Measurements from ENCODE around the gene PIK3C2G.
"Not testable (repeated sequence)": the region's sequence is repeated elsewhere in the genome, so short reads cannot be mapped to it uniquely, and the experiment has no call there.

Gene PIK3C2G, protein sequence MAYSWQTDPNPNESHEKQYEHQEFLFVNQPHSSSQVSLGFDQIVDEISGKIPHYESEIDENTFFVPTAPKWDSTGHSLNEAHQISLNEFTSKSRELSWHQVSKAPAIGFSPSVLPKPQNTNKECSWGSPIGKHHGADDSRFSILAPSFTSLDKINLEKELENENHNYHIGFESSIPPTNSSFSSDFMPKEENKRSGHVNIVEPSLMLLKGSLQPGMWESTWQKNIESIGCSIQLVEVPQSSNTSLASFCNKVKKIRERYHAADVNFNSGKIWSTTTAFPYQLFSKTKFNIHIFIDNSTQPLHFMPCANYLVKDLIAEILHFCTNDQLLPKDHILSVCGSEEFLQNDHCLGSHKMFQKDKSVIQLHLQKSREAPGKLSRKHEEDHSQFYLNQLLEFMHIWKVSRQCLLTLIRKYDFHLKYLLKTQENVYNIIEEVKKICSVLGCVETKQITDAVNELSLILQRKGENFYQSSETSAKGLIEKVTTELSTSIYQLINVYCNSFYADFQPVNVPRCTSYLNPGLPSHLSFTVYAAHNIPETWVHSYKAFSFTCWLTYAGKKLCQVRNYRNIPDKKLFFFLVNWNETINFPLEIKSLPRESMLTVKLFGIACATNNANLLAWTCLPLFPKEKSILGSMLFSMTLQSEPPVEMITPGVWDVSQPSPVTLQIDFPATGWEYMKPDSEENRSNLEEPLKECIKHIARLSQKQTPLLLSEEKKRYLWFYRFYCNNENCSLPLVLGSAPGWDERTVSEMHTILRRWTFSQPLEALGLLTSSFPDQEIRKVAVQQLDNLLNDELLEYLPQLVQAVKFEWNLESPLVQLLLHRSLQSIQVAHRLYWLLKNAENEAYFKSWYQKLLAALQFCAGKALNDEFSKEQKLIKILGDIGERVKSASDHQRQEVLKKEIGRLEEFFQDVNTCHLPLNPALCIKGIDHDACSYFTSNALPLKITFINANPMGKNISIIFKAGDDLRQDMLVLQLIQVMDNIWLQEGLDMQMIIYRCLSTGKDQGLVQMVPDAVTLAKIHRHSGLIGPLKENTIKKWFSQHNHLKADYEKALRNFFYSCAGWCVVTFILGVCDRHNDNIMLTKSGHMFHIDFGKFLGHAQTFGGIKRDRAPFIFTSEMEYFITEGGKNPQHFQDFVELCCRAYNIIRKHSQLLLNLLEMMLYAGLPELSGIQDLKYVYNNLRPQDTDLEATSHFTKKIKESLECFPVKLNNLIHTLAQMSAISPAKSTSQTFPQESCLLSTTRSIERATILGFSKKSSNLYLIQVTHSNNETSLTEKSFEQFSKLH (N-terminal part only)

DNA sequence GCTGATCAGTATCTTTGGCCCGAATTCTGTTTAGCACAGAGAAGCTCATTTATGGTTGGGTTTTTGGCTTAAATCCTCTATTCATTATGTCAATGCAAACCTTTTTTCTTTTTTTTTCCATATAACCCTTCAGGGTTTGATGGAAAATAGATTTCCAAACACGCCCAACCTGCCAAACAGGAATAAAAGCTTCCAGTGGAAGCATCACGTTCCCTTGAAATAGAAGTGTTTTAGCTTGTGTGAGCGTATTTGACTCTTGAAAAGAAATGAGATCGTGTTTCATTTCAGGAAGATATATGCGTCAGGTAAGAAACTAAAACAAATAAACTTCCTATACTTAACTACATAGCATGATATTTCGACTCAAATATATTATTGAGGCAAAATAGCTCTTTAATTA, at the start of gene PIK3C2G:
Gene PIK3C2G, plus strand, starts transcription at position 246 of the 400 bp plus-strand sequence. CDS start 20,564 bp downstream, outside the sequence.
- no peak for DNase-seq

DNA sequence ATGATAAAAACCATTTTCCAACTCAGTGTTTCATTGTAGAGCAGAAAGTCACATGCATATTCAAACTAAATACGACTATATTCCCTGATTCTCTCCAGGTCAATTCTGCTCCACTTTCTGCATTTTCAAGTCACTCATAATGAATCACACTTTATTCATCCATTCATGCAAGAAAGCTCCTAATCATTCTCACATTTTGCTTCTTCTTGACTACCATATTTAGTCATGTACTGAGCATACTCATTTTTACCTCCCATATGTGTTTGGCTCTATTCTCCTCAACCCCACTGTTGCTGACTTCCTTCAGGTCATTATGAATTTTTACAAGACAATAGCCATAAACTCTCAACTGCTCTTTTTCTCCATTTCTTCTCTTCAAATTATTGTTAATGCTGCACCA, 43.4 kb upstream of the PIK3C2G start:
- DNase-seq = no peak

DNA sequence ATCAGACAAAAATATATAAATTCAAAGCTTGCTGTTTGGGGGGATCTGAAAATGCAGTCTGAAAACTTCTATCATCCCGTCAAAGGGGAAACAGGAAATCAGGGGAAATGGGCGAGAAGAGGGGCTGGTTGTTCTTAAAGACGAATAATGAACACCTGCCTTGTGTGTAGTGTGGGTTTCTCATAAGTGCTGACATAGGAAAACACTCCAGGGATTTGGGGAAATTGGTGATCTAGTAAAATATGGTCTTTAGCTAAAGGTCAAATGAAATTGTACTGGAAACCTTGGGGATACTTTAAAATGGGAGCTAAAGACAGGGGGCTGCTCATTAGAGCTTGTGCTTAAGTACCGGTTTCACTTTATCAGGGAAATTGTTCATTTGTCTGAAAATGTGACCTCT, 39.6 kb upstream of the PIK3C2G start:
- DNase-seq = no peak

DNA sequence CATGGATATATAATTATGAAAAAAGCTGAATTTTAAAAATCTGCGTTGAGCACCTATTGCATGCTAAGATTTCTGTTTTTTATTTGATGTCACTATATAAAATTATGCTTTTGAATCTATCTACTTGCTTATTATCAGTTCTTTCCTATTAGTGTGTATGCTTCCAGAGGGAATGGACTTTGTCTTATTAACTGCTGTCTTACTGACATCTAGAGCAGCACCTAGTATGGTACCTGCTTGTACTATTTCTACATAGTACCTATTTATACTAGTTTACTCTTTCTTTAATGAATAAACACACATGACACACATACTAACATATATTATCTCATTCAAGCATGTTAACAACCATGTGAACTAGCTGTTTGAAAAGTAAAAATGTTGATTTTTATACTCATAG, 38.6 kb upstream of the PIK3C2G start:
- DNase-seq = no peak

DNA sequence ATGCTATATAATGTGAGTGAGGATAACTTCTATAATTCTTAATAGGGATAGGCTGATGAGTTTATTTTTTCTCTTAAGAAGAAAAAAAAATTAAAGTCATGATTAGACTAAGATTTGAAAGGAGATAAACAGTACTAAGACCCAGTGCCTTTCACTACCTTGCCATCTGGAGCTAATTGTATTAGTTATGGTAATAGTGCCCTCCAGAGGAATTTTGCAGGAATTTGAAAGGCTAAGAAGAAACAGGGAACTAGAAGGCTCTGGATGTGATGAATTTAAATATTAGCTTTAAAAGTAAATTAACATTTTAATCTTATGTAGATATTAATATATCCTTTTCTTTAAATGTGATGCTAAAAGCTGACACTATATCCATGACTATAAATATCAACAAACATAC, 36.6 kb upstream of the PIK3C2G start:
- DNase-seq = peak; percentile 40

DNA sequence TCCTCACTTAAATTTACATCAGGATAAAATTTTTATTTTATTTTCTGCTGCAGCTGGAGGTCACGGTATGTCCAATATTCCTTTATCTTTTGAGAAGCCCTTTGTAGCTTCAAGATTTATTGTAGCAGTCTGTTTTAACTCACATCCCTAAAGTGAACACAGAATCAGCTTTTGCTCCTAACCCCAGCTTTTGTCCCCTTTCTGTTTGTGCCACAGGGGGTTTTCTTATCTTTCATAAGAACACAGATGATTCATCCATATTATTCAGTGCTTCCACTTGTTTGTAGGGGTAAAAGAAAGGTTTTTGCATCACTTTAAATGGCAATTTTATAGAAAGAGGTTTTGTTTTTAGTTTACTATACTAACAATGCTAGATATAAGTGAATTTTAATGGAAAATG, 21.8 kb upstream of the PIK3C2G start:
- DNase-seq = no peak

DNA sequence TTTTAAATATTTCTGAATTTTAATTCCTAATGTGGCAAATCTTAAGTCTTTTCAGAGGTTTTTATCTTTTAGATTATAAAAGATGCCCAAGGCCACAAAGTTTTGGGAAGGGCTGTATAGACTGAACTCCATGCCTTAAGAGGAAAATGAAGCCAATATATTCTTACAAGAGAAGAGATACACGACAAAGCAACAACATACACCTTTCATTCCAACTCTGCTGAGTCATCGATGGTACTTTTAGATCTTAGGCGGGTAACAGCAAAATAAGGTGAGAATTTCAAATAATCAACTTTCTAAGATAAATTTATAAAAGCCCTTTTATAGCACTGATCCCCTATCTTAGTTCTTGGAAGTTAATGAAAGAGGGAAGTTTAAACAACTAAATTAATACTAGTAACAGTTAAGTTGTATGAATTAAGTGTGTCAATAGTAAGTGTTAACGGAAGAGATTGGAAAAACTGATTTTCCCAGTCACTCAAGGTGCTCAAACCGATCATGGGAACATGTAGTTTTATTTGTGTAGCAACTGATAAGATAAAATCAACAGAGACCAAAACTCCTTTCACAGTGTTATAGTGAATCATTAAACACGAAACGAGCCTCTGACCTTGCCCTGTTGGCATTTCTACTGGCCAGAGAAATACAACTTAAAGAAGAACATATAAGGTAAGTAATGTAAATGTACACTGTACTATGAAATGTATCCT, 18.8 kb upstream of the PIK3C2G start:
- DNase-seq = no peak

DNA sequence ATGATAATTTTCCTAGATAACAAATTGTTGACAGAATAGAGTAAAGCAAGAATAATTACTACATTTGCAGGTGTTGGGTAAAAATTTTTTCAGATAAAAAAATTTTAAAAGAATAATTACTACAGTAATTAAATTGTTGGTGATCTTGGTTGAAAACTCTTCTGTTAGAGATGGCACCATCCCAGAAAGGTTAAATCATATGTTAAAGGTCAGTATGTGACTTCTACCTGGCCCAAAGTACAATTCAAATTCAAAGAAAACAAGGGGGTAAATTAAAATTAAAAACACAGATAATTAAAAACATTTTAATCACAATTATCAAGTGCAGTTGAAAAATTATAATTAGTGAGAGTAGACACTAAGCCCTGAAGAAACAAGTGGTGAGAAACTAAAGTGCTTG, 18.1 kb upstream of the PIK3C2G start:
- DNase-seq = no peak

DNA sequence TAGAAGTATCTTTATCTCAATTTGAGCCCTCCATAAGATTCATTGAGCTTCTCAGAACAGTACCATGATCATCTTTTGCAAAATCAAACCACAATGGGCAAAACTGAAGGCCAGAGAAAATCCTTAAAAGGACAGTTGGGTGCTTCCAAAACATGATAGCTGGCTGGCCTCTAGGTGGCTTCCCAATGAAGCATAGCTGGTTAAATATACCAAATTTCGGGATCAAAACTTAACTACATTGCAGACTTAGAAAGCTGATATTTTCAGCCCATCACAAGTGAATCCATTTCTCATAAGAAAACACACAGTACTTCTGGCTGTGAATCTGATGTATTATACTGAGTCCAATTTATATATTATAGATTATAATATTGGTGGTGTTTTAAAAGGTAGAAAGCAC, 15.3 kb upstream of the PIK3C2G start:
- DNase-seq = no peak

DNA sequence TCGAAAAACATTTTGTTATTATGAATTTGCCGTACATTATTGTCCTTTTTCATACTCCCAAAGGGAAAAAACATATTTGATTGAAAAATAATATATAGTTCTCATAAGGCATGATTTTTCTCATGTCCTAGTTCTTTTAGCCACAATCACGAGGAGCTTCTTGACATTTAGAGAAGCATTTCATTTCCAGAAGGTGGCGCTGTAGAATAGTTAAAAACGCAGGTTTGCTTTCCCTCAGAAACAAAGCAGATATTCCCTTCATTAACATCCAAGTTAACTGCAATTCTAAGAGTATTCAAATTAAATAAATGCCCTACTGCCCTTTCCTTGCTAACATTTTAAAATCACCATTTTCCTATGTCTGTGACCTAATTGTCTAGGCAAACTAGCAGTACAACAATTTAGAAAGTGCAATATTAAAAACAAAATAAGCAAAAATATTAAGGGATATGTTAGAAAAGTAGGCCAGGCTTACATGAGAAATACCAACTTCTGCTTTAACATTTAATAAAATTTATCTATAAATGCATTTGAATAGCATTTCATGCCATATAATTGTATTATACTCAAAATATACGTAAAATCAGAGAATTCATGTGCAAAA, 10.9 kb upstream of the PIK3C2G start:
- peak; percentile 82 for DNase-seq

DNA sequence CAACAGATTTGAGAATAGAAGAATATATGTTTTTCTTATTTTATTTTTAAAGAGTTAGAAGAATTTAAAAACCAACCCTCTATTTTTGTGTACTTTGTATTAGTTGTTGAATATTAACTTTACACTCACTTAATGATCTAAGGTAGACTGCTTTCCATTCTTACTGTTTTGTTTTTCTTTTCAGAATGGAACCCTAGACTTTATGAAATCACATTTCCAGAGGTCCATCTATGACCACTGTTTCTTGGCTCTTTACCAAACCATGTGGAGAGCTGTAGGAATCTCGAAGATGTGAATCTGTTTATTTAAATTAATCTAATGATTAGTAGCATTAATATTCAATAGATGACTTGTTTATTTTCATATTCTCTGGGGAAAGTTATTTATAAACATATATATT, 7.2 kb upstream of the PIK3C2G start:
- DNase-seq = no peak

DNA sequence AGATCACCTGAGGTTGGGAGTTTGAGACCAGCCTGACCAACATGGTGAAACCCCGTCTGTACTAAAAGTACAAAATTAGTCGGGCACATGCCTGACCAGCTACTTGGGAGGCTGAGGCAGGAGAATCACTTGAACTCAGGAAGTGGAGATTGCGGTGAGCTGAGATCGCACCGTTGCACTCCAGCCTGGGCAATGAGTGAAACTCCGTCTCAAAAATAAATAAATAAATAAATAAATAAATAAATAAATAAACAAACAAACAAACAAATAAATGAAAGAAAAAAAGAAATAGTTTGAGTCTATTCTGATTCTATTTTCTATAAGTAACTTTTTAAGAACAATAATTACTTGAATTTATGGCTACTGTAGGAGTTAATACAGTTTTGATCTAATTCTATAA, 6.3 kb upstream of the PIK3C2G start:
- not testable (repeated sequence) for DNase-seq

DNA sequence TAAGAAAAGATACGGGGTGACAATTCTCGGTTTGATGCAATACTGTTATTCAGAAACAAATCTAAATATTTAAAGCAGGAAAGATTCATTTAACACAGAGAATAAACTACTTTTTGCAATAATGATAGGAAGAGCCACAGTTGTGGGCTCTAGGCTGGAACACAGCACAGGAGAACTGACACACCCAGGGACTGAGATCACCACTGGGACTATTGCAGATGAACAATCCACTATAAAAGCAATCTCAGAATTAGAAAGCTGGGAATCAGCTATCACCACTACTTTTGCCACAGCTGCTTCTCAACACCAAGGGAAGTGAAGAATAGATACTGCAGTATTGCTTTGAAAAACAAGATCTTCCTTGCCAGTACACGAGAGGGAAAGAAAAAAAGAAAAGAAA, 4.1 kb upstream of the PIK3C2G start:
- DNase-seq = no peak

DNA sequence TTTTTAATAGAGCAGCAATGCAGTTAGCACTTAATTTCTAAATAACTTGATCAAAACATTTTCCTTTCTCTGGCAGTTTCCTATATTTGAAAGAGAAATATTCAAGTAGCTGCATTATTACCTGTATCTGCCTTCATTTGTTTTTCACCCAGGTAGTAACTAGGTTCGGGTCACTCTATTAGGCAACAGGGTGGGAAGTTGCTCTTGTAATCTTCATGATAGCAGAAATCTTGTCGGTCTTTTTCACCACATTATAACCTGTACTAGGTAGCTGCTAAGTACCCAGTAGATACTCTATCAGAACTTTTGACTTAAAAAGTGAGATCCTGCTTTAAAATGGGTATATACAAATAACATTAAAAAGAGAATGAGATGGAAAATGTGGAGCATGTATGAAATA, 2.4 kb upstream of the PIK3C2G start:
- DNase-seq = no peak

DNA sequence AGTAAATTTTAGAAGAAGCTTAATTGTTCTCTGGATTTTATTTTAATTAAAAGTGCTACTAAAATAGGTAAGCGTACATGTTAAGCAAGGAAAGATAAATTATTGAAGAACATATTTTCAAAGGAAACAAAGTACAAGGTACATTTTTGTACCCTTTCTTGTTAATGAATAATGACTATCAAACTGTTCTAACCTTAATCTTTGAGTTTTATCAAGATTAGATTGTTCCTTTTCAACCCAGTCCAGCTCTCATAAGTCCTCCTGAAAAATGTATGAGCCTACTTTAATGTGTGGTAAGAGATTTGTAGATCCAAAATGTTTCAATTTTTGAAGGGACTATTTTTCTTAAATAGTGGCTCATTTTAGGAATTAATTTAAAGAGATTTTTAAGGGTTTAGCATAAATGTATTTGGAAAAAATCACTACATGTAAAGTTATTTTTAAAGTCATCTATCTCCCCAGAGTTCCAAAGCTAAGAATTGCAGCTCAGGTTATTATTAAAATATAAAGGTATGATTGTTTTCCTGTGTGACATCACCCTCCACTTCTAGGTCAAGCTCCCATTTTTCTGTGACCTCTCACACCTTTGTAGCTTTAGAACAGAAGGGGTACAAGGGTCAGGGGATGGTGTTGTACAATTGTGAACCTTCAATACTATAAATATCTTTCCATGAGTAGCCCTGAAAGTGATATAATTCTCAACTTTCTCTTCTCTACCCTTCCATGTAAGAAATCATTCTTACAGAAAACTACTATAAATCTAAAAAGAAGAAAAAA, 1.2 kb upstream of the PIK3C2G start:
- DNase-seq = no peak

DNA sequence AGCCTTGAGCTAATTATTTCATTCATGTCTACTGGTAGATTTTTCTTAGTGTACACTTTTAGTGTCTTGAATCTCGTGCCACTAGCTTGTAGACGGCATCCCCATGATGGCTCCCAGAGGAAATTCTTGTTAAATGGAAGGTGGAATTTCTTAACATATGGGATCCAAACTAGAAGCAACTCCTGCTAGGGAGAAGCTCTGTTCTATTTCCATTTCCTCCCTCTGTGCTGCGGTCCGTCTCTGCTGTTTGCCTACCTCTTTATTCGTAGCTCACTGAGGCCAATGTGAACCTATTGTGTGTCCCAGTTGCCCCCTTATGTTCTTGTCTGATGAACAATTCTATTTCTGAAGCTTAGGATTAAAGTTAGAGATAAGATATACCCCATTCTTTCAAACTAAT, 588 bp downstream of the PIK3C2G start:
- DNase-seq = no peak

DNA sequence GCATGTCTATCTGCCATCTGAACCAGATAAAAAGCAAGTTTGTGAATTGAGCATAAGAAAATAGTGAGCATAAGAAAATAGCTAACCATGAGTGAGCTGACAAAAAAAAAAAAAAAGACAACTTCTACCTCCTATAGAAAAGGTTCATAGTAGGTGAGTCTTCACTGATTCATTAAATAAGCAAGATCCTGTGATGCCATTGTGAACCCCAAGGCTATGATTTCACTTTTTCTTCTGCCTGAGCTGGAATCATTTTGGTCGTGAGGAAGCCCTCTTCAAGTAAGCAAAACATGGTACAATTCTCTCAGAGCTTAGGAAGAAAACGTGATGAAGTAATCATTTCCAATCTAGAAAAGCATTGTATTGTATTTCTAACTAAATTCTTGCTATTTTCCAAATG, 1.2 kb downstream of the PIK3C2G start:
- no peak for DNase-seq

DNA sequence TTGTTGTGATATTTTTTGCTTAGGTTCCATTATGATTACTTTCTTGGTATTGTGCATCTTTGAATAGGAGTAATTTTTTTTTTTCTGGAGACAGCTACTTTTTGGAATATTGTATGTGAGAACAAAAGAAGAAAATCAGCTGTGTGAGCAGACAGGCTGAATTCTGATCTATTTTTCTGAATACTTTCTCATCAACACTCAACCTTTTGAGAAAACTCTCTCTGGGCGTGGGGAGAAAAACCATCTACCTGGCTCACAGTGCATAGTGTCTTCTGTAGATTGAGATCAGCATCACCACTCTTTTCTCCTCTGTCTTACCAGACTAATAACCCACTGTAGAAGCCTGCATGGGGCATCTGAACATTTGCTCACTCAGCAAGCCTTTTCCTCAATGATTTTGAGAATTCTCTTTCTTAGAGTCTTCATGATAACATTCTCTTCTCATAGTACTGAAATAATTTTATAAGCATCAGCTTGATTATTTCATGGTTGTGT, 3.3 kb downstream of the PIK3C2G start:
- DNase-seq = no peak

DNA sequence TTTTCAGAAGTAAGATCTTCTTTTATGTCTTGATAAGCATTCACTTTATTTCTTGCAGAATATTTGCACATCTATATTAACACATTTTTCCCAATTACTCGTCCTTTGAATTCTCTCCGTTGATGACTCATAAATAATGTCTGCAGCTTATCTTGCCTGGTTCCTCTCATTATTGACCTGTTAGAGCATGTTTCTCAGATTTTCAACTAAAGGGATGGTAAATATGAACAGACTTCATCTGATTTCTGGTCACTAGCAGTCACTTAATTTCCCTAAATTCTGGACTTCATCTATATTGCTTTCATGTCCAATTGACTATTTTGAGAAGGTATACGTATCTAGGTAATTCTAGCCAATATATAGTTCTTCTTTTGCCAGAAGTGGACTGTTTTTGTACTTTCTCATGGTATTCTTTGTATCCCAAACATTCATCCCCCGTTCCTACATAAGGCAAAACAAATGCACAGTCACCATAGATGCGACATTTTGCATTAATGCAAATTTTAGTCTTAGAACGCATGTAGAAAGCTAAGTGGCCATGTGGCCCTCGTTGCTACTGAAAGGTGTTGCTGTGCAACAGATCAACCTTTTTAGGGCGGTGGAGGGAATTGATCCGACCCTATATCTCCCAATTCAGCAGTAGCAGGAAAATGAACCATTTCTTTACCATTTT, 6.2 kb downstream of the PIK3C2G start:
- DNase-seq = no peak

DNA sequence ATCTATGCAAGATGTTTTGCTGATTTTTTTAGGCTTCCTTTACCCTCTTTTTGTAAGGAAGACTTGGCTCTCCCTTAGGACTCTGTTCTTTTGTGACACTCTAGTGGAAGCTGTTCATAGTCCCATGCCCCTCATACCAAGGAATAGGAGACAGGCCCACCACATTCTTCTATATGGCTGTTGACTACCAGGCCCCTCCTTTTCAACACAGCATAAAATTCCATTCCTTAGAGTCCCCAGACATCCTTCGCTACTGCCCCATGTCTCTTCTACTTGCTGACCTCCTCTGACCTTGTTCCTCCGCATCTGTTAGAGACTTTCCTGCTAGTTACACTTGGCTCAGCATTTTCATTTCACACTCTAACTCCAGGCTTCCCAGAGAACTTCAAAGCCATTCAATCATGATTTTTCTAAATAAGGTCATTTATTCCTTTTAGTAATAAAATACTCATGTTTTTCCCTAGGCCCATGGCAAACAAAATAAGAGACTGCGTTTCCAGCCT, 9.7 kb downstream of the PIK3C2G start:
- DNase-seq = no peak
